HEK293 (cell line): Measurements from ENCODE around the gene RASL11B.

Experiments
- CTCF ChIP-seq: fragments of 450-650 bp; formaldehyde crosslinking; IDR thresholded peaks from 2 replicates; pipeline ENCODE4 v1.5.1; 2016; ENCODE audit warnings: missing biosample characterization, missing genetic modification characterization
- GLIS1 ChIP-seq: fragments of 450-650 bp; formaldehyde crosslinking; IDR thresholded peaks from 2 replicates; pipeline ENCODE4 v1.5.1; 2016; ENCODE audit warnings: missing biosample characterization, missing genetic modification characterization
- OVOL3 ChIP-seq: fragments of 450-650 bp; formaldehyde crosslinking; IDR thresholded peaks from 2 replicates; pipeline ENCODE4 v1.5.1; 2016; ENCODE audit warnings: missing biosample characterization, missing genetic modification characterization
- PRDM1 ChIP-seq: fragments of 450-650 bp; formaldehyde crosslinking; IDR thresholded peaks from 2 replicates; pipeline ENCODE4; 2016; ENCODE audit warnings: missing biosample characterization, missing genetic modification characterization
- PRDM10 ChIP-seq: fragments of 450-650 bp; formaldehyde crosslinking; IDR thresholded peaks from 2 replicates; pipeline ENCODE4 v1.5.1; 2016; ENCODE audit warnings: missing biosample characterization, missing genetic modification characterization
- TRIM28 ChIP-seq: IDR thresholded peaks from 2 replicates; pipeline ENCODE4 v1.6.1; 2011; ENCODE audit warnings: low read length, control low read depth, borderline replicate concordance
- YY1 ChIP-seq: fragments of 450-650 bp; formaldehyde crosslinking; IDR thresholded peaks from 2 replicates; pipeline ENCODE4 v1.5.1; 2018; ENCODE audit warnings: missing biosample characterization, missing genetic modification characterization
- ZNF157 ChIP-seq: fragments of 450-650 bp; formaldehyde crosslinking; IDR thresholded peaks from 2 replicates; pipeline ENCODE4 v1.5.1; 2016; ENCODE audit warnings: missing biosample characterization, missing genetic modification characterization
- ZNF18 ChIP-seq: fragments of 450-650 bp; formaldehyde crosslinking; IDR thresholded peaks from 2 replicates; pipeline ENCODE4 v1.5.1; 2016; ENCODE audit warnings: missing biosample characterization, missing genetic modification characterization
- ZNF24 ChIP-seq: fragments of 450-650 bp; formaldehyde crosslinking; IDR thresholded peaks from 2 replicates; pipeline ENCODE4 v1.5.1; 2016; ENCODE audit warnings: missing biosample characterization, missing genetic modification characterization
- ZNF473 ChIP-seq: fragments of 450-650 bp; formaldehyde crosslinking; IDR thresholded peaks from 2 replicates; pipeline ENCODE4 v1.5.1; 2017; ENCODE audit warnings: missing biosample characterization, missing genetic modification characterization
- ZSCAN23 ChIP-seq: fragments of 450-650 bp; formaldehyde crosslinking; IDR thresholded peaks from 2 replicates; pipeline ENCODE4 v1.5.1; 2016; ENCODE audit warnings: missing biosample characterization, missing genetic modification characterization

- TF ChIP-seq CTCF (tag by site-specific recombination) (no peak), ZNF24 (no peak), OVOL3 (tag by site-specific recombination) (no peak), PRDM1 (tag by site-specific recombination) (no peak), ZSCAN23 (tag by site-specific recombination) (no peak), PRDM10 (tag by site-specific recombination) (no peak), TRIM28 (no peak), ZNF18 (tag by site-specific recombination) (no peak), YY1 (tag by site-specific recombination) (no peak), ZNF473 (tag by site-specific recombination) (no peak), ZNF157 (tag by site-specific recombination) (no peak), GLIS1 (tag by site-specific recombination) (no peak)
Measured at GRCh38 chr4:52825460-52826090, 36.5 kb upstream of the RASL11B start.
